ENCODE data around the gene LRCH1. TPM values are rescaled to one million over a fixed set of nuclear protein-coding genes. Genes with fewer than 3 reads are reported as not detected.
A peak's percentile ranks its signal among the peaks of the same experiment; 100 is the strongest.

The LRCH1 gene
- total and polyA plus RNA-seq, 3 donors from 2014 or later: 8.9 to 17.7 (median 16.8) TPM

GRCh38 chr13:46771693-46772092 is 218.7 kb downstream of the LRCH1 start:
- DNase-seq: no peak
- no peak for TF ChIP-seq CTCF (IDR thresholded peaks at IDR 0.05)
- no peak for TF ChIP-seq POLR2A (IDR thresholded peaks at IDR 0.05)
- Histone ChIP-seq H3K36me3 (ENCODE audit: low read depth, missing control alignments) (no peaks in the 10 kb centered on the region), H3K9me3 (no peaks in the 10 kb centered on the region), H3K27ac (no peak overlapping the region), H3K4me1 (peaks cover 4% of the 10 kb centered on the region), H3K27me3 (no peaks in the 10 kb centered on the region), H3K4me3 (no peak overlapping the region)
- intact Hi-C loops (cut with DNase I; ENCODE audit: low total_unique reads): no loop called here

- 30 to 48% methylated on average over 2 of the region's 2 CpGs for WGBS, 2 donors
Measured at GRCh38 chr13:46773541-46773940, 220.6 kb downstream of the LRCH1 start.

GRCh38 chr13:46775385-46776107 is 222.6 kb downstream of the LRCH1 start:
- intact Hi-C loops (cut with DNase I; ENCODE audit: low total_unique reads): no loop called here

More at GRCh38 chr13:46773541-46773940, 220.6 kb downstream of the LRCH1 start:
- Histone ChIP-seq H3K4me1 (peaks cover 4% of the 10 kb centered on the region), H3K27ac (no peak overlapping the region), H3K27me3 (no peaks in the 10 kb centered on the region), H3K9me3 (no peaks in the 10 kb centered on the region), H3K4me3 (no peak overlapping the region), H3K36me3 (ENCODE audit: low read depth, missing control alignments) (no peaks in the 10 kb centered on the region)
- no peak for DNase-seq
- TF ChIP-seq CTCF (IDR thresholded peaks at IDR 0.05) (no peak), POLR2A (IDR thresholded peaks at IDR 0.05) (no peak)
- intact Hi-C loops (cut with DNase I; ENCODE audit: low total_unique reads): no loop called here

GRCh38 chr13:46778095-46778494 is 225.1 kb downstream of the LRCH1 start:
- intact Hi-C loops (cut with DNase I; ENCODE audit: low total_unique reads): no loop called here
- Histone ChIP-seq H3K4me3 (no peak overlapping the region), H3K9me3 (no peaks in the 10 kb centered on the region), H3K27ac (peak overlapping the region; percentile 9 to 54), H3K4me1 (peaks cover 4% of the 10 kb centered on the region), H3K27me3 (no peaks in the 10 kb centered on the region), H3K36me3 (ENCODE audit: low read depth, missing control alignments) (no peaks in the 10 kb centered on the region)
- no peak for DNase-seq
- no peak for TF ChIP-seq CTCF (IDR thresholded peaks at IDR 0.05)
- TF ChIP-seq POLR2A (IDR thresholded peaks at IDR 0.05): no peak
- WGBS, 2 donors: 83 to 86% methylated on average over 3 of the region's 3 CpGs

More at GRCh38 chr13:46775385-46776107, 222.6 kb downstream of the LRCH1 start:
- DNase-seq: no peak
- WGBS, 2 donors: 72 to 77% methylated on average over 8 of the region's 8 CpGs
- no peaks in the 10 kb centered on the region for H3K27me3 ChIP-seq
- peaks cover 4% of the 10 kb centered on the region for H3K4me1 ChIP-seq
- no peaks in the 10 kb centered on the region for H3K36me3 ChIP-seq (ENCODE audit: low read depth, missing control alignments)
- H3K9me3 ChIP-seq: no peaks in the 10 kb centered on the region
- H3K4me3 ChIP-seq: no peak overlapping the region
- H3K27ac ChIP-seq: peak overlapping the region in 1 of 2 donors; percentile 29
- no peak for TF ChIP-seq POLR2A (IDR thresholded peaks at IDR 0.05)
- no peak for TF ChIP-seq CTCF (IDR thresholded peaks at IDR 0.05)

- TF ChIP-seq POLR2A (IDR thresholded peaks at IDR 0.05) (no peak), CTCF (IDR thresholded peaks at IDR 0.05) (no peak)
- H3K4me1 ChIP-seq: peaks cover 4% of the 10 kb centered on the region
- H3K27ac ChIP-seq: no peak overlapping the region
- no peak overlapping the region for H3K4me3 ChIP-seq
- DNase-seq: no peak
- 81 to 85% methylated on average over 2 of the region's 2 CpGs for WGBS, 2 donors
- no peaks in the 10 kb centered on the region for H3K9me3 ChIP-seq
- no peaks in the 10 kb centered on the region for H3K27me3 ChIP-seq
- H3K36me3 ChIP-seq (ENCODE audit: low read depth, missing control alignments): no peaks in the 10 kb centered on the region
- intact Hi-C loops (cut with DNase I; ENCODE audit: low total_unique reads): no loop called here
Measured at GRCh38 chr13:46778890-46779289, 225.9 kb downstream of the LRCH1 start.
